A549 (cell line): ENCODE data around the gene ATP8B4. TPM values are rescaled to one million over a fixed set of nuclear protein-coding genes. Genes with fewer than 3 reads are reported as not detected.
A peak's percentile ranks its signal among the peaks of the same experiment; 100 is the strongest.

Source experiments
- ATAC-seq, 2 experiments: fragments of 200-7000 bp in 1 of 2; fragments of >200 bp in 1 of 2; cut with Nextera tagmentation in 1 of 2; cut with Tn5 transposase in 1 of 2; 3 replicates each; pipeline versions ENCODE4 v1.8.0 to v1.9.1; 2018 to 2020; ENCODE audit warnings: mild to moderate bottlenecking in 1 of 2, moderate library complexity in 1 of 2
- CTCF ChIA-PET: fragments of 300-600 bp; sonication (Branson Sonifier 250); formaldehyde crosslinking; extraction: SDS; loops from one replicate; lab custom pipeline; 2021; ENCODE audit warnings: antibody characterized with exemption, inconsistent platforms; lab: Yijun Ruan, JAX
- POLR2A ChIA-PET: fragments of 350-600 bp; formaldehyde crosslinking; extraction: SDS; loops from one replicate; lab custom pipeline; 2021; ENCODE audit warnings: antibody characterized with exemption, inconsistent platforms; lab: Yijun Ruan, JAX
- DNase-seq, 2 experiments: peaks; one replicate each; pipeline versions ENCODE4 v3.0.0 to v3.0.0-alpha.2; 2011 to 2016; ENCODE audit warnings: low read depth in 1 of 2, low spot score in 1 of 2
- FAIRE-seq: peaks from 2 replicates; lab custom pipeline; 2011; peaks lifted over from hg19 to GRCh38; lab: Jason Lieb, UNC
- H3K27ac ChIP-seq, 2 experiments: fragments of >200 bp; sonication (Bioruptor Twin); formaldehyde crosslinking; 3 replicates each; pipeline ENCODE4 v1.5.1; 2016 to 2017
- H3K4me1 ChIP-seq: fragments of >200 bp; sonication (Bioruptor Twin); formaldehyde crosslinking; 3 replicates; pipeline ENCODE4 v1.6.1; 2016
- H3K4me2 ChIP-seq: fragments of >200 bp; sonication (Bioruptor Twin); formaldehyde crosslinking; 3 replicates; pipeline ENCODE4 v1.6.1; 2016
- H3K4me3 ChIP-seq: fragments of >200 bp; sonication (Bioruptor Twin); formaldehyde crosslinking; 3 replicates; pipeline ENCODE4 v1.5.1; 2016
- H3K9me3 ChIP-seq: fragments of >200 bp; sonication (Bioruptor Twin); formaldehyde crosslinking; 3 replicates; pipeline ENCODE4 v1.6.1; 2016
- BHLHE40 ChIP-seq: IDR thresholded peaks from 2 replicates; pipeline ENCODE4 v1.6.1; 2012; ENCODE audit warnings: low read depth, low read length, inconsistent platforms
- GATA3 ChIP-seq: IDR thresholded peaks from 2 replicates; pipeline ENCODE4 v1.6.1; 2012; ENCODE audit warnings: borderline replicate concordance
- HOXA7 ChIP-seq: fragments of 250-450 bp; sonication (Bioruptor Pico); IDR thresholded peaks from 2 replicates; pipeline ENCODE4 v1.5.0; 2020; ENCODE audit warnings: mild to moderate bottlenecking, moderate library complexity
- MAFK ChIP-seq: fragments of 450-650 bp; IDR thresholded peaks from 2 replicates; pipeline ENCODE4 v1.6.1; 2014; ENCODE audit not compliant: partially characterized antibody
- MAZ ChIP-seq: fragments of 150-350 bp; IDR thresholded peaks from 2 replicates; pipeline ENCODE4 v1.6.1; 2014; ENCODE audit warnings: antibody characterized with exemption, low read depth, low read length, borderline replicate concordance
- RCOR1 ChIP-seq: fragments of 150-350 bp; IDR thresholded peaks from 2 replicates; pipeline ENCODE4 v1.6.1; 2014; ENCODE audit warnings: antibody characterized with exemption, low read length, low read depth
- SMC3 ChIP-seq: fragments of >200 bp; sonication (Bioruptor Twin); formaldehyde crosslinking; IDR thresholded peaks from 3 replicates; pipeline ENCODE4 v1.6.1; 2018; ENCODE audit warnings: inconsistent platforms
- TFCP2L1 ChIP-seq: fragments of 250-450 bp; sonication (Bioruptor Pico); IDR thresholded peaks from 2 replicates; pipeline ENCODE4 v1.5.0; 2021; ENCODE audit warnings: mild to moderate bottlenecking
- ZFP36 ChIP-seq: fragments of 450-650 bp; IDR thresholded peaks from 2 replicates; pipeline ENCODE4 v1.6.1; 2014; ENCODE audit warnings: borderline replicate concordance; ENCODE audit not compliant: partially characterized antibody
- ZSCAN20 ChIP-seq: fragments of 250-450 bp; sonication (Bioruptor Pico); IDR thresholded peaks from 2 replicates; pipeline ENCODE4 v1.8.0; 2022; ENCODE audit warnings: mild to moderate bottlenecking, moderate library complexity
- WGBS: methylation state at CpG from one replicate; pipeline ENCODE4 v1.1.6; 2017; ENCODE audit errors: missing lambda C conversion rate; 5-methylcytosine and 5-hydroxymethylcytosine counted together
- polyA plus RNA-seq, 4 experiments: library from polyadenylated mRNA; depleted of rRNA in 3 of 4; stranded (reverse); fragments of >200 nt; fragmentation: RNase III in 1 of 4; extraction: RNeasy Plus Mini Kit Qiagen cat#74134 plus additional on column Dnase treatment in 1 of 4; gene quantifications; 2 replicates in 3 of 4; 3 replicates in 1 of 4; pipeline ENCODE4 v1.2.3, GENCODE V29; 2011 to 2017
- TF ChIP-seq, protein P1 (sequence below): IDR thresholded peaks from 2 replicates; pipeline ENCODE4 v1.6.1; 2012; ENCODE audit warnings: low read depth, borderline replicate concordance
- TF ChIP-seq, protein P2 (sequence below): fragments of 450-650 bp; IDR thresholded peaks from 2 replicates; pipeline ENCODE4 v1.6.1; 2014; ENCODE audit warnings: antibody characterized with exemption
- TF ChIP-seq, protein P3 (sequence below): fragments of 250-450 bp; sonication (Bioruptor Pico); IDR thresholded peaks from 2 replicates; pipeline ENCODE4 v1.5.0; 2021; ENCODE audit warnings: mild to moderate bottlenecking, moderate library complexity, borderline replicate concordance
- TF ChIP-seq, protein P4 (sequence below): fragments of >200 bp; sonication (Bioruptor Twin); formaldehyde crosslinking; IDR thresholded peaks from 3 replicates; pipeline ENCODE4 v1.5.1; 2016

The ATP8B4 gene
- polyA plus RNA-seq, 2 of the 4 experiments (the other 2 are of a cell fraction) = 0.88 to 1.7 TPM

DNA sequence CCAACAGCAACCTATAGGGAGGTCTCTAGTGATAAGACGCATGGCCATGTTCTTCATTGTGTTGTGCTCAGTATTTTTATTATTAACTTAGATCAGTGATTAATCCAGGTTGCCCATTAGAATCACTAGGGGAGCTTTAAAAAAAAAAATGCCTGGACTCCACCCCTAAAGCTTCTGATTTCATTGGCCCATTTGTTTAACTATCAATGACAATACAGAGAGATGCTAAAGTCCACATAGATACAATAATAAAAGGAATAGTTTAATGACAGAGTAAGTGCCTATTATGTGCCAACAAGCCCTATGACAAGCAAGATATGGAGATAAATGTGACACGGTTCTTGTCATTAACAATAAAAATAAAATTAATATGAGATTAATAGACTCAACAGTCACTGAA lies 55.8 kb downstream of the ATP8B4 start:
- POLR2A ChIA-PET = no interaction called here
- FAIRE-seq = no peak
- Histone ChIP-seq H3K27ac (no peak overlapping the region), H3K4me1 (peaks cover 13% of the 10 kb centered on the region; the same call in 2 of the 3 replicates)
- TF ChIP-seq, protein P1, sequence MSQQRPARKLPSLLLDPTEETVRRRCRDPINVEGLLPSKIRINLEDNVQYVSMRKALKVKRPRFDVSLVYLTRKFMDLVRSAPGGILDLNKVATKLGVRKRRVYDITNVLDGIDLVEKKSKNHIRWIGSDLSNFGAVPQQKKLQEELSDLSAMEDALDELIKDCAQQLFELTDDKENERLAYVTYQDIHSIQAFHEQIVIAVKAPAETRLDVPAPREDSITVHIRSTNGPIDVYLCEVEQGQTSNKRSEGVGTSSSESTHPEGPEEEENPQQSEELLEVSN = no peak
- TF ChIP-seq, protein P2, sequence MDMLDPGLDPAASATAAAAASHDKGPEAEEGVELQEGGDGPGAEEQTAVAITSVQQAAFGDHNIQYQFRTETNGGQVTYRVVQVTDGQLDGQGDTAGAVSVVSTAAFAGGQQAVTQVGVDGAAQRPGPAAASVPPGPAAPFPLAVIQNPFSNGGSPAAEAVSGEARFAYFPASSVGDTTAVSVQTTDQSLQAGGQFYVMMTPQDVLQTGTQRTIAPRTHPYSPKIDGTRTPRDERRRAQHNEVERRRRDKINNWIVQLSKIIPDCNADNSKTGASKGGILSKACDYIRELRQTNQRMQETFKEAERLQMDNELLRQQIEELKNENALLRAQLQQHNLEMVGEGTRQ = no peak
- TF ChIP-seq RCOR1 (no peak), SMC3 (no peak), MAFK (no peak)
- TF ChIP-seq, protein P3, sequence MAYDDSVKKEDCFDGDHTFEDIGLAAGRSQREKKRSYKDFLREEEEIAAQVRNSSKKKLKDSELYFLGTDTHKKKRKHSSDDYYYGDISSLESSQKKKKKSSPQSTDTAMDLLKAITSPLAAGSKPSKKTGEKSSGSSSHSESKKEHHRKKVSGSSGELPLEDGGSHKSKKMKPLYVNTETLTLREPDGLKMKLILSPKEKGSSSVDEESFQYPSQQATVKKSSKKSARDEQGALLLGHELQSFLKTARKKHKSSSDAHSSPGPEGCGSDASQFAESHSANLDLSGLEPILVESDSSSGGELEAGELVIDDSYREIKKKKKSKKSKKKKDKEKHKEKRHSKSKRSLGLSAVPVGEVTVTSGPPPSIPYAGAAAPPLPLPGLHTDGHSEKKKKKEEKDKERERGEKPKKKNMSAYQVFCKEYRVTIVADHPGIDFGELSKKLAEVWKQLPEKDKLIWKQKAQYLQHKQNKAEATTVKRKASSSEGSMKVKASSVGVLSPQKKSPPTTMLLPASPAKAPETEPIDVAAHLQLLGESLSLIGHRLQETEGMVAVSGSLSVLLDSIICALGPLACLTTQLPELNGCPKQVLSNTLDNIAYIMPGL (CRISPR knock-in tag) = no peak
- TF ChIP-seq, all 56 proteins: peak for 0
- Histone ChIP-seq H3K4me3 (no peak overlapping the region), H3K4me2 (no peak overlapping the region), H3K9me3 (no peaks in the 10 kb centered on the region)
- DNase-seq = no peak
- CTCF ChIA-PET = interaction anchor here (0.7 to 5.7 kb wide), 4 partner anchors 10 to 1707 kb away, joined by 3 to 39 read pairs (median 6); no protein-coding TSS in a partner anchor
- WGBS = 59% methylated on average over 2 of the region's 2 CpGs
- ATAC-seq = no peak

DNA sequence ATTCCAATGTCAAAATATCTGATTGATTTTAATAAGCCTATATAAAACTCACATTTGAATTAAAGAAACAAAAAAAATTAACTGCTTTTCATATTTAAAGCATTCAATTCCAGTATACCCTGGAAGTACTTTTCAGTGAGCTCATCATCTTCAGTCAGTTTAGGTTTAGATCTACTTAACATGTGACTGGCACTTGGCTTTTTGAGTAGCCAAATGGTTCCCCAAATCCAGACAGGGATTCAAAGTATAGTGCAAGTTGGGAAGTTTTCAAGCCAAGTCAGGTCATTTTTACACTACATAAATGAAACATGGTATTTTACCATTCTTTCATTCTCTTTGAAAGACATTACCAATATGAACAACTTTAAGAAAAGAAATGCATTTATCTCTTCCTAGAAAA lies 57.5 kb downstream of the ATP8B4 start:
- ATAC-seq (no peak), DNase-seq (no peak), FAIRE-seq (peak; percentile 54)
- no peaks in the 10 kb centered on the region for H3K9me3 ChIP-seq
- ChIA-PET CTCF (interaction anchor here (5.7 kb wide), 1 partner anchor 9 kb away, joined by 39 read pairs; no protein-coding TSS in a partner anchor), POLR2A (no interaction called here)
- TF ChIP-seq, protein P4, sequence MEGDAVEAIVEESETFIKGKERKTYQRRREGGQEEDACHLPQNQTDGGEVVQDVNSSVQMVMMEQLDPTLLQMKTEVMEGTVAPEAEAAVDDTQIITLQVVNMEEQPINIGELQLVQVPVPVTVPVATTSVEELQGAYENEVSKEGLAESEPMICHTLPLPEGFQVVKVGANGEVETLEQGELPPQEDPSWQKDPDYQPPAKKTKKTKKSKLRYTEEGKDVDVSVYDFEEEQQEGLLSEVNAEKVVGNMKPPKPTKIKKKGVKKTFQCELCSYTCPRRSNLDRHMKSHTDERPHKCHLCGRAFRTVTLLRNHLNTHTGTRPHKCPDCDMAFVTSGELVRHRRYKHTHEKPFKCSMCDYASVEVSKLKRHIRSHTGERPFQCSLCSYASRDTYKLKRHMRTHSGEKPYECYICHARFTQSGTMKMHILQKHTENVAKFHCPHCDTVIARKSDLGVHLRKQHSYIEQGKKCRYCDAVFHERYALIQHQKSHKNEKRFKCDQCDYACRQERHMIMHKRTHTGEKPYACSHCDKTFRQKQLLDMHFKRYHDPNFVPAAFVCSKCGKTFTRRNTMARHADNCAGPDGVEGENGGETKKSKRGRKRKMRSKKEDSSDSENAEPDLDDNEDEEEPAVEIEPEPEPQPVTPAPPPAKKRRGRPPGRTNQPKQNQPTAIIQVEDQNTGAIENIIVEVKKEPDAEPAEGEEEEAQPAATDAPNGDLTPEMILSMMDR = no peak
- TF ChIP-seq TFCP2L1 (CRISPR knock-in tag) (no peak), ZFP36 (no peak), HOXA7 (CRISPR knock-in tag) (no peak), GATA3 (no peak), BHLHE40 (no peak)
- TF ChIP-seq, protein P2 = no peak
- no peak overlapping the region for H3K4me2 ChIP-seq
- no peak overlapping the region for H3K4me3 ChIP-seq
- no peak overlapping the region for H3K27ac ChIP-seq
- H3K4me1 ChIP-seq = peaks cover 18% of the 10 kb centered on the region; the same call in 2 of the 3 replicates

DNA sequence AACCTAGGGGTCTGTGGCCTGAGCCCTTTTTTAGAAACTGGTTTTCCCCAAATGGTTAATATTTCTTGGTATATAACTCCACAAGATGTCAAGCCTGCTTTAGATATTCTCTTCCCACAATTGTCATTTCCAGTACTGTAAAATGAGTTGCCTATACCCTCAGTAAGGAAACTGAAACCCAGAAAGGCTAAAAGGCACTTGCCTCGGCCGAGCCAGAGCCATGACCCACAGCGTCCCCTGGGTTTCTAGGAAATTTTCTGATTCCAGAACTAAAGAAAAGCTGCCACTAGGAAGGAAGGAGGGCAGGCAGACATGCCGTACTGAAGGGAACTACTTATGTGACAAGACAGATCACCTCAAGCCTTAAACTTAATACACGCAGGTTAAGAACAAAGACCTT lies 59.1 kb downstream of the ATP8B4 start:
- 89% methylated on average over 5 of the region's 5 CpGs for WGBS
- ATAC-seq (no peak), DNase-seq (no peak), FAIRE-seq (no peak)
- H3K4me2 ChIP-seq = no peak overlapping the region
- no peak overlapping the region for H3K27ac ChIP-seq
- H3K4me1 ChIP-seq = peaks cover 18% of the 10 kb centered on the region; the same call in 2 of the 3 replicates
- CTCF ChIA-PET = interaction anchor here (0.8 to 5.7 kb wide), 3 partner anchors 7 to 158 kb away, joined by 3 to 39 read pairs (median 3); no protein-coding TSS in a partner anchor
- no peaks in the 10 kb centered on the region for H3K9me3 ChIP-seq
- no peak overlapping the region for H3K4me3 ChIP-seq
- POLR2A ChIA-PET = no interaction called here
- TF ChIP-seq MAZ = no peak
- no peak for TF ChIP-seq ZSCAN20
- TF ChIP-seq, all 56 proteins: peak for 0
